Activated CD4-positive, alpha-beta memory T cell treated with anti-CD3 and anti-CD28 coated beads, Interleukin-2, amount 10 ng/mL, durations not matched to agents 7 days and 5 days (primary cell): ENCODE results near the gene MTARC1. TPM values are rescaled to one million over a fixed set of nuclear protein-coding genes. Genes with fewer than 3 reads are reported as not detected.
A peak's percentile ranks its signal among the peaks of the same experiment; 100 is the strongest.

ENCODE experiments used
- CTCF ChIA-PET: fragments of 350-600 bp; sonication (Branson Sonifier 250); formaldehyde crosslinking; loops from one replicate; lab custom pipeline; 2021; ENCODE audit warnings: antibody characterized with exemption, inconsistent platforms; lab: Charles Lee
- POLR2A ChIA-PET: fragments of 350-600 bp; sonication (Branson Sonifier 250); formaldehyde crosslinking; loops from one replicate; lab custom pipeline; 2021; ENCODE audit warnings: antibody characterized with exemption; lab: Charles Lee
- DNase-seq: peaks from one replicate; pipeline ENCODE4 v3.0.0-alpha.2; 2020
- H3K27ac Mint-ChIP-seq: one replicate; pipeline ENCODE4 v1.8.0; 2021; ENCODE audit warnings: mild to moderate bottlenecking, mixed read lengths
- H3K27me3 Mint-ChIP-seq: one replicate; pipeline ENCODE4 v1.8.0; 2021; ENCODE audit warnings: mixed read lengths
- H3K36me3 Mint-ChIP-seq: one replicate; pipeline ENCODE4 v1.8.0; 2021; ENCODE audit warnings: low read depth, mixed read lengths
- H3K4me1 Mint-ChIP-seq: one replicate; pipeline ENCODE4 v1.8.0; 2021; ENCODE audit warnings: mixed read lengths
- H3K4me3 Mint-ChIP-seq: one replicate; pipeline ENCODE4 v1.8.0; 2021; ENCODE audit warnings: mild to moderate bottlenecking, mixed read lengths
- H3K9me3 Mint-ChIP-seq: one replicate; pipeline ENCODE4 v1.8.0; 2021; ENCODE audit warnings: mixed read lengths
- total RNA-seq, 2 experiments: library from RNA; stranded (reverse); gene quantifications; one replicate each; pipeline ENCODE4 v1.2.3, GENCODE V29; 2021

The MTARC1 gene
- total RNA-seq, 2 experiments from 2014 or later = not detected

DNA sequence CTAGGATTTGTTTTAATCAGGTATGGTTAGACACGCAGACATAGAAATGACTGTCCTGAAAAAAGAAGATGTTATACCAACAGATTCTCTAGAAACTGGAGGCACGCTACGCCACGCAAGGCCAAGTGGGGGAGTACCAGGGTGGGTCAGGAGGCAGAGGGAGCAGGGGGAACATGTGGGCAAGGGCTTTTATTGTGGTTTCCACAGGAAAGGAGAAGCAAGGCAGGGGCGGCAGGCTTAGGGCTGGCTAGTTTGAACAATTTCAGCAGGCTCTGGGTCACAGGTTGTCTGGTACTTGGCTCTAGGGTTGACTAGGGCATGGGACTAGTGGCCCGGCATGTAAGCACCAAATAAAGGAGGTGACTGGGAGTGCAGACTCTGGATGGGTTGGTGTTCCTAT, 31.4 kb upstream of the MTARC1 start:
- Mint-ChIP-seq H3K36me3 (no peaks in the 10 kb centered on the region), H3K27ac (no peak overlapping the region), H3K4me1 (no peaks in the 10 kb centered on the region), H3K27me3 (peaks cover 17% of the 10 kb centered on the region), H3K4me3 (no peak overlapping the region), H3K9me3 (no peaks in the 10 kb centered on the region)
- ChIA-PET POLR2A (no interaction called here), CTCF (no interaction called here)
- no peak for DNase-seq

- Mint-ChIP-seq H3K36me3 (no peaks in the 10 kb centered on the region), H3K27ac (no peak overlapping the region), H3K9me3 (no peaks in the 10 kb centered on the region), H3K27me3 (peaks cover 11% of the 10 kb centered on the region), H3K4me1 (no peaks in the 10 kb centered on the region), H3K4me3 (no peak overlapping the region)
- no peak for DNase-seq
- CTCF ChIA-PET = interaction anchor here (1.1 to 2.0 kb wide), 2 partner anchors 24 kb away, joined by 5 to 7 read pairs; no protein-coding TSS in a partner anchor
- POLR2A ChIA-PET = no interaction called here
These were observed 29.3 kb upstream of the MTARC1 start for GRCh38 chr1:220757441-220757840.

DNA sequence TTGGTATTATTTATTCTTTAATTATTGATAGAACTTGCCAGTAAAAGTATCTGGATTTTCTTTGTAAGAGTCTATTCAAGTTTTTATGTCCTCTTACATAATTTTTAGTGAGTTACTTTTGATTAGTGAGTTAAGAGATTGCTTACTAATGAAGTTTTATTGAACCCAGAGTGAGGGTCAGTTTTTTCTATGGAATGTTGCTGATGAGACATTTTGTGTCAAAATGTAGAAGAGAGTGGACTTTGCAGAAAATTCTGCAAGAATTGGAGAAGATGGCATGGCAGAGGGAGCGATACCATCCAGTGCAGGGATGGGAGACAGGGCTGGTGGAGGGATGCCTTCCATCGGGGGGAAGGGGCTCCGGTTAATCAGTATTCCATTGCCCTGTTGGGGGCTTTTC, 27.6 kb upstream of the MTARC1 start:
- POLR2A ChIA-PET = no interaction called here
- DNase-seq = no peak
- Mint-ChIP-seq H3K4me1 (no peaks in the 10 kb centered on the region), H3K4me3 (no peak overlapping the region), H3K27ac (no peak overlapping the region), H3K36me3 (no peaks in the 10 kb centered on the region), H3K9me3 (no peaks in the 10 kb centered on the region), H3K27me3 (peaks cover 11% of the 10 kb centered on the region)
- CTCF ChIA-PET = interaction anchor here (1.2 kb wide), 1 partner anchor 16 kb away, joined by 4 read pairs; no protein-coding TSS in a partner anchor

GRCh38 chr1:220761688-220762427, 24.9 kb upstream of the MTARC1 start:
- Mint-ChIP-seq H3K27ac (no peak overlapping the region), H3K27me3 (peaks cover 11% of the 10 kb centered on the region), H3K36me3 (no peaks in the 10 kb centered on the region), H3K4me1 (no peaks in the 10 kb centered on the region), H3K4me3 (no peak overlapping the region), H3K9me3 (no peaks in the 10 kb centered on the region)
- no peak for DNase-seq
- CTCF ChIA-PET = no interaction called here
- POLR2A ChIA-PET = no interaction called here

GRCh38 chr1:220764757-220765156, 22.0 kb upstream of the MTARC1 start:
- POLR2A ChIA-PET = no interaction called here
- no peaks in the 10 kb centered on the region for H3K9me3 Mint-ChIP-seq
- no peak overlapping the region for H3K4me3 Mint-ChIP-seq
- H3K36me3 Mint-ChIP-seq = no peaks in the 10 kb centered on the region
- H3K27ac Mint-ChIP-seq = no peak overlapping the region
- CTCF ChIA-PET = interaction anchor here (1.1 to 1.2 kb wide), 2 partner anchors 8 to 9 kb away, joined by 3 read pairs; no protein-coding TSS in a partner anchor
- peaks cover 7% of the 10 kb centered on the region for H3K27me3 Mint-ChIP-seq
- no peak for DNase-seq
- no peaks in the 10 kb centered on the region for H3K4me1 Mint-ChIP-seq

DNA sequence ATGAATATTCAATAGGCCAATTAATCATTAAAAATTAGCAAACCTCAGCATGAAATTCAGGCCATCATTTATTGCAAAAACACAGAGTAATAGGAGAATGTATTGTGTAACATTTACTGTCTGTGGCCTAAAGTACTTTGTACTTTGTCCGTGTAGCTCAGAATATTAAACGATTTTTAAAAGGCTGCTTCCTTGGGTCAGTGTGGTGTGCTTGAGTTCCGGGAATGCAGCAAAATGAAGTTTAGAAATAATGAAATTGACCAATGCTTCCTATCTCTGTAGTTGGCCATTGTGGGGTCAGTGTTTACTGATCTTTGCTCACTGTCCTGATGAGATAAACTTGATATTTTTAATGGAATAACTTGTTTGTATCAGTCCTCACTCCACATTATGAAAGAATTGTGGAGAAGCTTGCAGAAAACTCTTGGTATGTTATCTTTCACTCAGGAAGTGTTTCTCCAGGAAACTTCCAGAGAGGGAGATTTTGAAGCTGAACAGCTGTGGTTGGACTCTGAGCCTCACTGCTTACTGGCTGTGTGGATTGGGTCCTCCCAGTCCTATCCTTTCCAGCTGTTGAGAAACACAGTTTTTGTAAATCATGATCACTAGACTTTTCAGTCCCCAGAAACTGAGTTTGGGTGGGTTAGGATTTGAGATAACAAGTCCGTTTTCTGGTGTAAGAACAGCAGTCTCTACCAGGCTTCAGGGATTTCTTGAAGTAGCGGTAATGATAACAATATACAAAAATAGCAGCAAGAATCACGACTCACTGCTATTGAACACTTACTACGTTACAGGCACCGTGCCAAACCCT, 19.2 kb upstream of the MTARC1 start:
- Mint-ChIP-seq H3K4me1 (no peaks in the 10 kb centered on the region), H3K4me3 (no peak overlapping the region), H3K27me3 (no peaks in the 10 kb centered on the region), H3K36me3 (no peaks in the 10 kb centered on the region), H3K9me3 (no peaks in the 10 kb centered on the region), H3K27ac (no peak overlapping the region)
- ChIA-PET CTCF (interaction anchor here (1.4 kb wide), 1 partner anchor 9 kb away, joined by 3 read pairs; no protein-coding TSS in a partner anchor), POLR2A (no interaction called here)
- DNase-seq = no peak

DNA sequence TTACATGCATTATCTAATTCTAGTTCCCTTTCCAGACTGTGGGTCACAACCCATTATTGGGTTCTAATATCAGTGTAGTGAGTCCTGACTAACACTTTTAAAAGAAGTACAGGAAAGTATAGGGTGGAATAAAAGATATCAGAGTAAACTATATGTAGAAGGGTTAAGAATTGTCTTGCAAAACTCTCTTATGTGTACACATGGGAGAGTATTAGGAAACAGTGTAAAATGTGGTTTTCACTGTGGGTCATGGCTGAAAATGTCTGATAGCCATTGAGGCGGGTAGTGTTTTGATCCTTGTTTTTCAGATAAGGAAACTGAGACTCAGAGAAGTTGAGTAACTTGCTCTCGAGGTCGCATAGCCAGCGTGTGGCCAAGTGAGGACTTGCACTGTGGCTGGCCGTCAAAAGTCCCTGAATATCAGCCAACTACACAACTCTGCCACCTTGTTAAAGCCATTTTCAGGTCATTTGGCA, 18.5 kb upstream of the MTARC1 start:
- H3K36me3 Mint-ChIP-seq = no peaks in the 10 kb centered on the region
- ChIA-PET CTCF (interaction anchor here (1.4 kb wide), 1 partner anchor 8 kb away, joined by 3 read pairs; no protein-coding TSS in a partner anchor), POLR2A (no interaction called here)
- no peaks in the 10 kb centered on the region for H3K9me3 Mint-ChIP-seq
- H3K27ac Mint-ChIP-seq = no peak overlapping the region
- no peak overlapping the region for H3K4me3 Mint-ChIP-seq
- no peaks in the 10 kb centered on the region for H3K27me3 Mint-ChIP-seq
- no peaks in the 10 kb centered on the region for H3K4me1 Mint-ChIP-seq
- DNase-seq = no peak

DNA sequence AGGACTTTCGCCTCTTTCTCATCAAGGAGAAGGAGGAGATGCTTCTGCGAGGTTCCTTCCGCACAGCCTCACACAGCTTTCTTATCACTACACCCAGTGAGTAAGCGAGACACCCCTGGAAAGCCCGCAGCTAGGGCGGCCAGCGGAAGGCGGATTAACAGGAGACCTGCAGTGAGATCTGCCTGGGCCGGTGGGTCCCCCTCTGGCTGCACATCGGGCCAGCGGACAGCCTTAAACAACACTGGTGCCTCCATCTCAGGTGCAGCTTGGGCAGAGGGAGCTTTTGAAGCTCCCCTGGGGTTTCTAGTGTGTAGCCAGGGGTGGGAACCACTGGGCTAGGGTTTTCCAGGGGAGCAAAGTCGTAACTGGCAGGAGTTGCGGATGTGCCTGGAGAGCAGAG, 17.5 kb upstream of the MTARC1 start:
- POLR2A ChIA-PET = no interaction called here
- CTCF ChIA-PET = interaction anchor here (1.4 kb wide), 1 partner anchor 7 kb away, joined by 3 read pairs; no protein-coding TSS in a partner anchor
- H3K27ac Mint-ChIP-seq = no peak overlapping the region

GRCh38 chr1:220770245-220770913, 16.3 kb upstream of the MTARC1 start:
- no peaks in the 10 kb centered on the region for H3K9me3 Mint-ChIP-seq
- no peaks in the 10 kb centered on the region for H3K36me3 Mint-ChIP-seq
- no peak overlapping the region for H3K27ac Mint-ChIP-seq
- ChIA-PET CTCF (no interaction called here), POLR2A (no interaction called here)
- H3K4me1 Mint-ChIP-seq = no peaks in the 10 kb centered on the region
- H3K4me3 Mint-ChIP-seq = no peak overlapping the region
- no peaks in the 10 kb centered on the region for H3K27me3 Mint-ChIP-seq
- DNase-seq = no peak

More for the DNA sequence above, 17.5 kb upstream of the MTARC1 start:
- Mint-ChIP-seq H3K4me1 (no peaks in the 10 kb centered on the region), H3K4me3 (no peak overlapping the region), H3K27me3 (no peaks in the 10 kb centered on the region), H3K9me3 (no peaks in the 10 kb centered on the region), H3K36me3 (no peaks in the 10 kb centered on the region)
- DNase-seq = no peak

DNA sequence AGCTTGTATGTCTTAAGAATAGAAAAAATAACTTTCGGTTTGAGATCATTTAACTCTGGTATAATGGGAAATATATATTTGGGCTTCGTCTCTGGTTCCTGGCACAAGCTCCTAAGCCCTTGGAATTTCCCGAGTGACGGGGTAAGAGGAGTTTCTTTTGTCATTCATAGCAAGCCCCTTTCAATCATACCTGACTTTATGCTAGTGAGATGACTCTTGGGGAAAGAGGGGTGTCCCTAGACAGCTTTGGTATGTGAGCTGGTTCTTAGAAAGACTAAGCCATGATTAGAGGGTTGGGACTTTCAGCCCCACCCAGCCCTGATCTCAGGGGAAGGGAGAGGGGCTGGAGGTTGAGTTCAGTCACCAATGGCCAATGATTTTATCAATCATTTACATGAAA, 13.9 kb upstream of the MTARC1 start:
- CTCF ChIA-PET = interaction anchor here (1.3 to 1.8 kb wide), 3 partner anchors 8 to 492 kb away, joined by 3 to 5 read pairs (median 3); no protein-coding TSS in a partner anchor
- no peaks in the 10 kb centered on the region for H3K9me3 Mint-ChIP-seq
- H3K4me1 Mint-ChIP-seq = no peaks in the 10 kb centered on the region
- POLR2A ChIA-PET = no interaction called here
- H3K36me3 Mint-ChIP-seq = no peaks in the 10 kb centered on the region
- no peaks in the 10 kb centered on the region for H3K27me3 Mint-ChIP-seq
- no peak overlapping the region for H3K4me3 Mint-ChIP-seq
- no peak overlapping the region for H3K27ac Mint-ChIP-seq
- no peak for DNase-seq

DNA sequence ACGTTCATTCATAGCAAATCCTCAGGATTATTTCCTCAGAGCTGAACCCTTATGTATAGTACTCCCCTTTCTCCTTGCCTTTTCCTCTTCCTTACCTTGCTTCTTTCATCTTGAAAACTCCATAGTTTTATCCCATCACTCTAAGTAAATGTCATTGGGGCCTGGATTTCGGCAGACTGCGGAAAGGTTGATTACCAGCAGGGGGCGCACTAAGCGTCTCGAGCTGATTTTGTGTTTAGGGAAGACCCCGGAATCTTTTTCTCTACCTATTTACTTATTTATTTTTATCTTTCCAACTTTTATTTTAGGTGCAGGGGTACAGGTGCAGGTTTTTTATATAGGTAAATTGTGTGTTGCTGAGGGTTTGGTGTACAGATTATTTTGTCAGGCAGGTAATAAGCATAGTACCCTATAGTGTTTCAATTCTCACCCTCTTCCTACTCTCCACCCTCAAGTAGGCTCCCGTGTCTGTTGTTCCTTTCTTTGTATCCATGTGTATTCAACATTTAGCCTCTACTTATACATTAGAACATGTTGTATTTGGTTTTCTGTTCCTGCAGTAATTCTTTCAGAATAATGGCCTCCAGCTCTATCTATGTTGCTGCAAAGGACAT, 11.4 kb upstream of the MTARC1 start:
- Mint-ChIP-seq H3K4me3 (no peak overlapping the region), H3K9me3 (no peaks in the 10 kb centered on the region)
- POLR2A ChIA-PET = no interaction called here

DNA sequence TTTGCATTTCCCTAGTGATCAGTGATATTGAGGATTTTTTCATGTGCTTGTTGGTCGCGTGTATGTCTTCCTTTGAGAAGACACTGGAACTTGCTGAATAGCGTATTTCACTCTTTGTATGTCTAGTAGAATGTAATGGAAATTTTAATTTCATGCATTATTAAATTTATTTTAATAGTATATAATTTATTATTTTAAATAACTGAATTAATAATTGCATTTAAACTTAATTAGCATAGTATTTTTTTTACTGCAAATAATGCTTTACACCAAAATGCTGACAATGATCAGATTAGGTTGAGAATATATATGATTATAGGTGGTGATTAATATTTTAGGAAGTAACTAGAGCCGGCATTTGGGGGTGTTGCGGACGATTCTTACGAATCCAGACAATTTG, 10.5 kb upstream of the MTARC1 start:
- ChIA-PET POLR2A (no interaction called here), CTCF (interaction anchor here (1.0 to 1.7 kb wide), 11 partner anchors 8 to 587 kb away, joined by 3 to 5 read pairs (median 3); partner anchors contain the start of gene MTARC1)
- no peaks in the 10 kb centered on the region for H3K9me3 Mint-ChIP-seq
- H3K4me3 Mint-ChIP-seq = no peak overlapping the region
- H3K27ac Mint-ChIP-seq = no peak overlapping the region
- H3K27me3 Mint-ChIP-seq = no peaks in the 10 kb centered on the region
- H3K36me3 Mint-ChIP-seq = no peaks in the 10 kb centered on the region
- H3K4me1 Mint-ChIP-seq = no peaks in the 10 kb centered on the region
- no peak for DNase-seq

More for the DNA sequence above, 11.4 kb upstream of the MTARC1 start:
- no peaks in the 10 kb centered on the region for H3K4me1 Mint-ChIP-seq
- CTCF ChIA-PET = interaction anchor here (0.6 to 1.7 kb wide), 15 partner anchors 11 to 585 kb away, joined by 3 to 6 read pairs (median 3); partner anchors contain the start of gene MTARC1
- no peak overlapping the region for H3K27ac Mint-ChIP-seq
- DNase-seq = peak; percentile 29
- no peaks in the 10 kb centered on the region for H3K27me3 Mint-ChIP-seq
- H3K36me3 Mint-ChIP-seq = no peaks in the 10 kb centered on the region
